HG02798 (cell line): ENCODE measurements around the gene SLC5A11.
"Not testable (repeated sequence)": the region's sequence is repeated elsewhere in the genome, so short reads cannot be mapped to it uniquely, and the experiment has no call there.

Source experiments
- ATAC-seq: cut with Tn5 transposase; IDR thresholded peaks from one replicate; pipeline ENCODE4 v1.9.1; 2021; ENCODE audit warnings: mild to moderate bottlenecking; ENCODE audit not compliant: unreplicated experiment, poor library complexity

The SLC5A11 gene

DNA sequence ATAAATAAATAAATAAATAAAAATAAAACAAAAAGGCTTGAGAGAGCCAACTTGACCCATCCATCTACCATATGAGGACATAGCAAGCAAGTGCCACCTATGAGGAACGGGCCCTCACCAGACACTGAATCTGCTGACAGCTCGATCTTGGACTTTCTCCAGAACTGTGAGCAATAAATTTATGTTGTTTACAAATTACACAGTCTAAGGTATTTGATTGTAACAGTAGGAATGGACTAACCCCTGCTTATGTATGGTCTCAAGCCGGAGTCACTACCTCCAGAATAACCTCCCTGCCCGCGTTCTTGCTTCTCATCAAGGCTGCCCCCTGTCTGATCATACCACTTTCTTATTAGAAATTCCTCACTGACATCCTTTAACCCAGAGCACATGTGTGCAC, 9.9 kb downstream of the SLC5A11 start:
- no peak for ATAC-seq

DNA sequence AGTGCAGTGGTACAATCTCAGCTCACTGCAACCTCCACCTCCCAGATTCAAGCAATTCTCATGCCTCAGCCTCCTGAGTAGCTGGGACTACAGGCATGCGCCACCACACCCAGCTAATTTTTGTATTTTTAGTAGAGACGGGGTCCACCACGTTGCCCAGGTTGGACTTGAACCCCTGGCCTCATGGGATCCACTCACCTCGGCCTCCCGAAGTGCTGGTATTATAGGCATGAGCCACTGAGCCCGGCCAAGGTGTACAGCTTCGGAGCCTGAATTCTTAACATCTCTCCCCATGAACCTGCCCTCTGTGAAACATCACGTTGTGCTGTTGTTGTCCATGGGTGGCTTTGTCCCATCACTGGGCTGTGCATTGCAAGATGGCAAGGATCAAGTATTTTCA, 11.1 kb downstream of the SLC5A11 start:
- ATAC-seq, result not testable (repeated sequence)

DNA sequence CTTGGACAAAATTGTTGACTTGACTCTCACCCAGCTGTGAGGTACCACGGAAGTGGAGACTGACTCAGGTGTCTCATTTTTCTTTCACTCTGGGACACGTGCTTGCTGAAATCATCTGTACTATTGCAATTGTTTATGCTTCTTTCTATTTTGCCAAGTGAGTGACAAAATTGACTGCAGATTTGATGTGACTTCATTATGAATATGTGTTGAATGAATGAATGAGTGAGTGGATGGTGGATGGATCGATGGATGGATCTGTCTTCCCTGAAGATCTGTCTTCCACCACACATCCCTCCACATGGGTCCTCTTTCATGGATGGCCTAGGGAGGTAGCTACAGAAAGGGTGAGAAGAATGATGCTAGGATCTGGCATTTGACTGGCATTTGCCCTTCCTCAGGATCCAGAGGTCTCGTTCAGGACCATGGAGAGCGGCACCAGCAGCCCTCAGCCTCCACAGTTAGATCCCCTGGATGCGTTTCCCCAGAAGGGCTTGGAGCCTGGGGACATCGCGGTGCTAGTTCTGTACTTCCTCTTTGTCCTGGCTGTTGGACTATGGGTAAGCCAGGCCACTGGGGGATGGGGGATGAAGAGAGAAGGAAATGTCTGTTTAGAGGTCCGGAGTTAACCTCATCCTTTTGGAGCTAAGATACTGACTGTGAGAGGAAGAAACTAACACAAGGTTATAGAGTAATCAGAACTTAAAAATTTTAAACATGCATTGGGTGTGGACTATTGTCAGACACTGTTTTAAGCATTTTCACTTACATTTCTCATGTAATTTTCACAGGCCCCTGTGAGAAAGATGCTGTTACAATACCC, 12.7 kb downstream of the SLC5A11 start:
- no peak for ATAC-seq

DNA sequence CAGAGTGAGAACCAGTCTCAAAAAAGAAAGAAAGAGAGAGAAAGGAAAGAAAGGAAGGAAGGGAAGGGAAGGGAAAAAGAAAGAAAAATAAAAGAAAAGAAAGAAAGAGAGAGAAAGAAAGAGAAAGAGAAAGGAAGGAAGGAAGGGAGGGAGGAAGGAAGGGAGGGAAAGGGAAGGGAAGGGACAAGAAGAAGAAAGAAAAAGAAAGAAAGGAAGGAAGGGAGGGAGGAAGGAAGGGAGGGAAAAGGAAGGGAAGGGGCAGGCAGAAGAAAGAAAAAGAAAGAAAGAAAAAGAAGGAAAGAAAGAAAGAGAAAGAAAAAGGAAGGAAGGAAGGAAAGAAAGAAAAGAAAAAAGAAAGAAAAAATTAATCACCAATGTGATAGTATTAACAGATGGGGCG, 15.7 kb downstream of the SLC5A11 start:
- no peak for ATAC-seq

GRCh38 chr16:24863582-24864437, 18.0 kb downstream of the SLC5A11 start:
- ATAC-seq, result no peak

- no peak for ATAC-seq
Measured at GRCh38 chr16:24869033-24869432, 23.3 kb downstream of the SLC5A11 start.

GRCh38 chr16:24871891-24872290, 26.1 kb downstream of the SLC5A11 start:
- no peak for ATAC-seq

GRCh38 chr16:24873028-24873427, 27.3 kb downstream of the SLC5A11 start:
- no peak for ATAC-seq

DNA sequence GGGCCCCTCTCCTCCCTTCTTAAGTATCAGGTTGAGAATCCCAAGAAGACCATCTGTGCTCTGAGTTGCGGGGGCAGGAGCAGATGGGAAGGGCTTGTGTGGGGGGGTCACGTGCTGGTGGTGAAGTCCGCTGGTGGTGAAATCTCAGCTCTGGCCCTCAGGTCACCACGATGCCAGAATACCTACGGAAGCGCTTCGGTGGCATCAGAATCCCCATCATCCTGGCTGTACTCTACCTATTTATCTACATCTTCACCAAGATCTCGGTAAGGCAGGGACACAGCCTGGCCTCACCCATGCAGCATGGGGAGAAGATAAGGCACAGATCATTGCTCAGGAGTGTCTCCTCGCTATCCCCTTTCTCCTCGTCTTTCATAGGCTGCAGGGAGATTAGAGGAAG, 29.7 kb downstream of the SLC5A11 start:
- ATAC-seq, result no peak

DNA sequence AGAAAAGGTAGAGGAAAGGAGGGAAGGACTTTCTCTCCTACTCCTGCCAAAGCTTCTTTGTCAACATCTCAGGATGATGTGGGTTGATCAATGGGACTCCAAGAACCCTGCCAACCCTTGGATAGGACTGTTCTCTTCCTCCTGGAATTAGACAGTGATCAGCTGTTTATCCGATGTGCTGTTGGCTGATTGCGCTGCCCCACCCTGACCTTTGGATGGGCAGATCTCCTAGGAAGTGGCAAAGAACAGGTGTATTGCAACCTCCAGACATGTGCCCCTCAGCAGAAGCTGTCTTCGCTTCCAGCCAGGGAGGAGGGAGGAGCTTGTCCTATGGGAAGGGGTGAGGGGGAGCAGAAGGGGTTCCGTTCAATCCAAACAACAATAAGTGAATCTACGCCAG, 30.5 kb downstream of the SLC5A11 start:
- no peak for ATAC-seq

GRCh38 chr16:24879684-24880083, 33.9 kb downstream of the SLC5A11 start:
- no peak for ATAC-seq

GRCh38 chr16:24883714-24884151, 38.0 kb downstream of the SLC5A11 start:
- ATAC-seq, result no peak

GRCh38 chr16:24887472-24887871, 41.7 kb downstream of the SLC5A11 start:
- no peak for ATAC-seq

DNA sequence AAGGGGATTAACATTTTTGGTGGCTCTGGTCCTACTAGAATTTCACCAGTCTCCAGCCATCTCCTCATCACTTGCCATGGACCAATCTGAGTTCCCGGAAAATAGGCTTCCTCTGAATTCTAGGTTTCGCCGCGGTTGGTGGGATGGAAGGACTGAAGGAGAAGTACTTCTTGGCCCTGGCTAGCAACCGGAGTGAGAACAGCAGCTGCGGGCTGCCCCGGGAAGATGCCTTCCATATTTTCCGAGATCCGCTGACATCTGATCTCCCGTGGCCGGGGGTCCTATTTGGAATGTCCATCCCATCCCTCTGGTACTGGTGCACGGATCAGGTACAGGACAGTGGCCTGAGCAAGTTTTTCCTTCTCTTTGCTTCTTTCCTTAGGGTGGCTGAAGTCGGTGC, 45.0 kb downstream of the SLC5A11 start:
- no peak for ATAC-seq

DNA sequence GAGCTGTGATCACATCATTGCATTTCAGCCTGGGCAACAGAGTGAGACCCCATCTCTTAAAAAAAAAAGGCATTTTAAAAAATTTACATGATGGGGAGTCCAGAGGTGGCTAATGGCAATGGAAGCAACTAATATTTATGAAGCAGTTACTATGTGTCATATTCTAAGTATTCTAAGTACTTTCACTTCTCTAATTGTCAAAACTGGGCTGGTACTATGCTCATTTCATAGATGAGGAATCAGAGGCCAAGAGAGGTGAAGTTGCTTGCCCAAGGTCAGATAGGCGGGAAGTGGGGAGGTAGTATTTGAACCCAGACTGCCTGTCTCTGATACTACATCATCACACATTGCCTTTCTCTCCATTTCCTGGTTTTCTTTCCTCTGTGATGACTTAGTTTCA, 50.7 kb downstream of the SLC5A11 start:
- no peak for ATAC-seq

- not testable (repeated sequence) for ATAC-seq
Measured at GRCh38 chr16:24897522-24897921, 51.8 kb downstream of the SLC5A11 start.

- no peak for ATAC-seq
Measured at GRCh38 chr16:24900230-24900629, 54.5 kb downstream of the SLC5A11 start.

DNA sequence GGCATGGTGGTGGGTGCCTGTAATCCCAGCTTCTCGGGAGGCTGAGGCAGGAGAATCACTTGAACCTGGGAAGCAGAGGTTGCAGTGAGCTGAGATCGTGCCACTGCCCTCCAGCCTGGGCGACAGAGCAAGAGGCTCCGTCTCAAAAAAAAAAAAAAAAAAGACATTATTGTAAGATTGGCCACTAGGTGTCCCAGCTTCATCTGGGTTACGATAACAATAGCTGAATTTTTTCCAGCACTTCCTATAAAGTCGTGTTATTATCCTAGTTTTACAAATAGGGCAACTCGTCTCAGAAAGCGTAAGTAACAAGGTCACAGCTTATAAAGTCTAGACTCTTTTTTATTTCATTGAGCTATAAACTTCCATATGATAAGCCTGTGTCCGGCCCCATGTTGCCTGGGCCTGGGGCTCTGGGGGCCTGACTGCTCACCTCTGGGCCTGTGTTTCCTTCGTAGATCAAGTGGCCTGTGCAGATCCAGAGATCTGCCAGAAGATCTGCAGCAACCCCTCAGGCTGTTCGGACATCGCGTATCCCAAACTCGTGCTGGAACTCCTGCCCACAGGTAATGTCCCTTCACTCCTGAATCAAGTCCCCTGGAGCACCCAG, 60.5 kb downstream of the SLC5A11 start:
- ATAC-seq, result no peak

DNA sequence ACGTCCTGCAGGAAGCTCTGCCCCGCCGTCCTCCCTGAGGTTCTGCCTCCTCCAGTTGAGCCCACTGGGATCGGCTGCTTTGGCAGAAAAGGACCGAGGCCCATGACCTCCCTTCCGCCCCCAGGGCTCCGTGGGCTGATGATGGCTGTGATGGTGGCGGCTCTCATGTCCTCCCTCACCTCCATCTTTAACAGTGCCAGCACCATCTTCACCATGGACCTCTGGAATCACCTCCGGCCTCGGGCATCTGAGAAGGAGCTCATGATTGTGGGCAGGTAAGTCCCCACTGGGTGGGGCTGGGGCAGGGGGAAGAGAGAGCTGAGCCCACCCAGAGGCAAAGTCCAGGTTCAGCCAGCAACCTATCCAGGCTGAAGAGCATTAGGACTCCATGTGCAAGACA, 61.1 kb downstream of the SLC5A11 start:
- ATAC-seq, result no peak

GRCh38 chr16:24908716-24909115, 63.0 kb downstream of the SLC5A11 start:
- no peak for ATAC-seq

- no peak for ATAC-seq
Measured at GRCh38 chr16:24909856-24910255, 64.1 kb downstream of the SLC5A11 start.
